Lower lobe of right lung (tissue), 2 donors: Measurements from ENCODE around the gene SAMD1. TPM values are rescaled to one million over a fixed set of nuclear protein-coding genes. Genes with fewer than 3 reads are reported as not detected.
A peak's percentile ranks its signal among the peaks of the same experiment; 100 is the strongest.

Source experiments
- ATAC-seq, 2 donors: fragments of 200-7000 bp; cut with Tn5 transposase; one replicate each; pipeline ENCODE4 v1.9.1; 2020 to 2022; ENCODE audit warnings: mild to moderate bottlenecking in 2 of 2, moderate library complexity in 2 of 2
- DNase-seq: peaks from one replicate; pipeline ENCODE4 v3.0.0-alpha.2; 2020
- H3K27ac ChIP-seq: fragments of 200-600 bp; one replicate; pipeline ENCODE4 v1.8.0; 2022
- H3K27me3 ChIP-seq: fragments of 200-600 bp; one replicate; pipeline ENCODE4 v1.8.0; 2022; ENCODE audit warnings: low read depth
- H3K36me3 ChIP-seq: fragments of 200-600 bp; one replicate; pipeline ENCODE4 v1.8.0; 2022; ENCODE audit warnings: mild to moderate bottlenecking
- H3K4me1 ChIP-seq: fragments of 200-600 bp; one replicate; pipeline ENCODE4 v1.8.0; 2022
- H3K4me3 ChIP-seq: fragments of 200-600 bp; one replicate; pipeline ENCODE4 v1.8.0; 2022; ENCODE audit warnings: mild to moderate bottlenecking
- H3K9me3 ChIP-seq: fragments of 200-600 bp; one replicate; pipeline ENCODE4 v1.8.0; 2022
- intact Hi-C: fragments of 100-400 bp; cut with DNase I; formaldehyde crosslinking; loops from one replicate; pipeline ENCODE4 v1.11.0; 2022
- total RNA-seq: library from RNA; stranded (reverse); fragmentation: NEBNext Ultra II Directional; extraction: Animal tissue kit (Norgen Biotek cat#: 25700); gene quantifications from one replicate; pipeline ENCODE4 v1.2.1, GENCODE V29; 2021
- TF ChIP-seq, protein P1 (sequence below): fragments of 200-600 bp; IDR thresholded peaks from one replicate; pipeline ENCODE4 v1.8.0; 2022; ENCODE audit warnings: antibody characterized with exemption, mild to moderate bottlenecking
- donor health status: DM: no; HTN: yes; CAD: no; lungs with severe emphysema.

Gene SAMD1
- total RNA-seq, 1 donor from 2014 or later = 51.4 TPM

DNA sequence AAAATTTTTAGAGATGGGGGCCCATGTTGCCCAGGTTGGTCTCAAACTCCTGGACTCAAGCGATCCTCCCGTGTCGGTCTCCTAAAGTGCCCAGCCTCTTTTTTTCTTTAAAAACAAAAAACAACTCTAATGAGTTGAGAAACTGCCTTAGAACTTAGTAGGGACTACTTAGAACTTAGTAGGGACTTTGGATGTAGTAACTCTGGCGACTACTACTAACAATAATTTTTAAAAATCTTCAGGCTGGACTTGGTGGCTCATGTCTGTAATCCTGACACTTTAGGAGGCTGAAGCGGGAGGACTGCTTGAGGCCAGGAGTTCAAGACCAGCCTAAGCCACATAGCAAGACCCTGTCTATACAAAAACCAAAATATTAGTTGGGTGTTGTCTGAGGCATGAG, 4.5 kb downstream of the SAMD1 start:
- intact Hi-C loops = no loop called here
- TF ChIP-seq, protein P1, sequence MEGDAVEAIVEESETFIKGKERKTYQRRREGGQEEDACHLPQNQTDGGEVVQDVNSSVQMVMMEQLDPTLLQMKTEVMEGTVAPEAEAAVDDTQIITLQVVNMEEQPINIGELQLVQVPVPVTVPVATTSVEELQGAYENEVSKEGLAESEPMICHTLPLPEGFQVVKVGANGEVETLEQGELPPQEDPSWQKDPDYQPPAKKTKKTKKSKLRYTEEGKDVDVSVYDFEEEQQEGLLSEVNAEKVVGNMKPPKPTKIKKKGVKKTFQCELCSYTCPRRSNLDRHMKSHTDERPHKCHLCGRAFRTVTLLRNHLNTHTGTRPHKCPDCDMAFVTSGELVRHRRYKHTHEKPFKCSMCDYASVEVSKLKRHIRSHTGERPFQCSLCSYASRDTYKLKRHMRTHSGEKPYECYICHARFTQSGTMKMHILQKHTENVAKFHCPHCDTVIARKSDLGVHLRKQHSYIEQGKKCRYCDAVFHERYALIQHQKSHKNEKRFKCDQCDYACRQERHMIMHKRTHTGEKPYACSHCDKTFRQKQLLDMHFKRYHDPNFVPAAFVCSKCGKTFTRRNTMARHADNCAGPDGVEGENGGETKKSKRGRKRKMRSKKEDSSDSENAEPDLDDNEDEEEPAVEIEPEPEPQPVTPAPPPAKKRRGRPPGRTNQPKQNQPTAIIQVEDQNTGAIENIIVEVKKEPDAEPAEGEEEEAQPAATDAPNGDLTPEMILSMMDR = no peak

DNA sequence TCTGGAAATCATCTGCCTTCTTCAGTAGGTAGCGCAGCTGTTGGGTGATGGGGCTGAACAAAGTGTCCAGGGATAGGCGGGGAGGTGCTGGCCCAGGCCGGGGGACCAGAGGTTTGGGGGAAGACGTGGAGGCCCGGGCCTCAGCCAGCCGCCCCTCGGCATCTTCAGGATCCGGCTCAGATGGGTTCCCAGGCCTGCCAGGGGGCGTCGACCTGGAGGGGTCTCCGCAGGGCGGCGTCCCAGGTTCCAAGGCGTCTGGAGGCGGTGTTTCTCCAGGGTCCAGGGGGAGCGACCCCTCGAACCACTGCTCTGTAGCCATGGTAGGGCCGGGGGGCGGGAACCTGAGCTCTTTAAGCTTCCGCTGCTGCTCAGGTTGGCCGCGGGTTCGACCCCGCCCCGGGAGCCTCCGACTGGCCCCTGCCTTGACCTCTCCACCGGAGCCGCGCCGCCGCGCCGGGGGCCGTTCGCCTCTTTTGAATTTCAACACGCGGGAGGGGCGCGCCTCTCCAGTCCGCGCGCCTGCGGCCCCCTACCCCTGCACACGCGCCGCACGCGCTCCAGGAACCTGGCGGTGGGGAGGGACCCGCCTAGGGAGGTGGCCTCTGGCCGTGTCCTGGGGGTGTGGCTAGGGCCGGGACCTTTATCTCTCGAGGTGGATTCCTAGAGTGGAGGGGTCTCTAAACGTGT, 5.1 kb downstream of the SAMD1 start, which contains the start of gene C19orf67:
Gene C19orf67, minus strand, starts transcription at position 475 of the 687 bp plus-strand sequence. Its CDS starts 156 bp downstream, at position 319.
- H3K27me3 ChIP-seq = no peaks in the 10 kb centered on the region
- H3K4me1 ChIP-seq = peaks cover 25% of the 10 kb centered on the region
- no peak for ATAC-seq
- H3K36me3 ChIP-seq = peaks cover 13% of the 10 kb centered on the region
- H3K27ac ChIP-seq = no peak within 1 kb of the TSS
- intact Hi-C loops = no loop called here
- no peaks in the 10 kb centered on the region for H3K9me3 ChIP-seq
- TF ChIP-seq, protein P1 = no peak
- DNase-seq = no peak
- H3K4me3 ChIP-seq = no peak within 1 kb of the TSS

More for the DNA sequence above, 4.5 kb downstream of the SAMD1 start:
- H3K4me3 ChIP-seq = no peak overlapping the region
- DNase-seq (no peak), ATAC-seq (no peak)
- H3K4me1 ChIP-seq = peaks cover 22% of the 10 kb centered on the region
- H3K27ac ChIP-seq = no peak overlapping the region
- no peaks in the 10 kb centered on the region for H3K27me3 ChIP-seq
- H3K9me3 ChIP-seq = no peaks in the 10 kb centered on the region
- H3K36me3 ChIP-seq = peaks cover 13% of the 10 kb centered on the region

DNA sequence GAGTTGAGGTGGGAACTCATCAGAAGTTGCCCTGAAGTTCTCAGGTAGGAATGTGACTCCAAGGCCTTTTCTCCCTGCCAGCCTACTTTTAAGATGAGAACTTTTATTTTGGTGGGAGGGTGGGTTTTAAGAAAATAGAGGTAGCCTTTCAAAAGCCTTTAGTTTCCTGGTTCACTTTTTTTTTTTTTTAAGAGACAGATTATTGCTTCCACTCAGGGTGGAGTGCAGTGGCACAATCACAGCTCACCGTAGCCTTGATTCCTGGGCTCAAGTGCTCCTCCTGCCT, 7.9 kb downstream of the SAMD1 start:
- ATAC-seq = no peak
- intact Hi-C loops = no loop called here

DNA sequence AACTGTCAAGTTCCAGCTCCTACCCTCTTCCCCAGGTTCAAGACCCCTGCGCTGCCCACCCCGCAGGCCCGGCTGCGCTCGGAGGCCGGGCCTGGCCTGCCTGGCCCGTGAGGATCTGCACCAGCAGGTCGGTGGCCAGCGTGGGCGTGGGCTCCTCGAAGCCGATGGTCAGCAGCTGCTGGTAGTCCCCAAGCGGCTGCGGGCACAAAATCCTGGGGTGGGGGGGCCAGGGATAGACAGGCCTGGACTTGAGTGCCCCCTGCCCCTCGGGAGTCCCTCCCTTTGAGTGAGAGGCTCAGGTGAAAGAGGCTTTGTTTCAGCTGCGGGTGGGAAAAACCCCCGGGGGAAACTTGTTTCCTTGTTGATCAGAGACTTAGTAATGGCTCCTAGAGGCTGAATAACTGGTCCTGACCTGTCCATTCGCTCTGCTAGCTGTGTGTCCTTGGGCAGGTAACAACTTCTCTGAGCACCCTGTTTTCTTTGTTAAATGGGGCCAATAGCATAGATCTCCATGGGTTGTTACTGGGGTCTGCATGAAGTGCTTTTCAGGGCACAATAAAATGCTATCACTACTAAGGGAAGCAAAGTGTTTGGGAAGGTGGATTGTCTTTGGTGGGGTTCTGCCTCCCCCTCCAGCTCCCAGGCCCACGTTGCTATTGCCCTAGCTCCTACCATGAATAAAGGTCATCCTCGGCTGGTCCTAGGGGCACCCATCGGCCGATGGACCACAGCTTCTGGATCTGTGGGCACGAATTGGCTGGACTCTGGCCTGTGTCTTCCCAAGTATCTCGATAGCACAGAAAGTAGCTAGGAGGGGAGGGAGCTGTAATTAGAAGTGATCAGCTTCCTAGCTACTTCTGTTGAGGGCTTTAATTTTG, 8.5 kb downstream of the SAMD1 start:
- peak overlapping the region; percentile 91 for H3K27ac ChIP-seq
- no peaks in the 10 kb centered on the region for H3K9me3 ChIP-seq
- intact Hi-C loops = no loop called here
- peaks cover 24% of the 10 kb centered on the region for H3K4me1 ChIP-seq
- TF ChIP-seq, protein P1 = no peak
- H3K36me3 ChIP-seq = no peaks in the 10 kb centered on the region
- H3K4me3 ChIP-seq = peak overlapping the region; percentile 75
- DNase-seq (peak; percentile 83), ATAC-seq (peak; percentile 53 to 54)
- H3K27me3 ChIP-seq = no peaks in the 10 kb centered on the region

More for the DNA sequence above, 7.9 kb downstream of the SAMD1 start:
- TF ChIP-seq, protein P1 = no peak
- H3K9me3 ChIP-seq = no peaks in the 10 kb centered on the region
- H3K27me3 ChIP-seq = no peaks in the 10 kb centered on the region
- H3K4me3 ChIP-seq = no peak overlapping the region
- H3K27ac ChIP-seq = no peak overlapping the region
- no peaks in the 10 kb centered on the region for H3K36me3 ChIP-seq
- H3K4me1 ChIP-seq = peaks cover 24% of the 10 kb centered on the region
- no peak for DNase-seq

DNA sequence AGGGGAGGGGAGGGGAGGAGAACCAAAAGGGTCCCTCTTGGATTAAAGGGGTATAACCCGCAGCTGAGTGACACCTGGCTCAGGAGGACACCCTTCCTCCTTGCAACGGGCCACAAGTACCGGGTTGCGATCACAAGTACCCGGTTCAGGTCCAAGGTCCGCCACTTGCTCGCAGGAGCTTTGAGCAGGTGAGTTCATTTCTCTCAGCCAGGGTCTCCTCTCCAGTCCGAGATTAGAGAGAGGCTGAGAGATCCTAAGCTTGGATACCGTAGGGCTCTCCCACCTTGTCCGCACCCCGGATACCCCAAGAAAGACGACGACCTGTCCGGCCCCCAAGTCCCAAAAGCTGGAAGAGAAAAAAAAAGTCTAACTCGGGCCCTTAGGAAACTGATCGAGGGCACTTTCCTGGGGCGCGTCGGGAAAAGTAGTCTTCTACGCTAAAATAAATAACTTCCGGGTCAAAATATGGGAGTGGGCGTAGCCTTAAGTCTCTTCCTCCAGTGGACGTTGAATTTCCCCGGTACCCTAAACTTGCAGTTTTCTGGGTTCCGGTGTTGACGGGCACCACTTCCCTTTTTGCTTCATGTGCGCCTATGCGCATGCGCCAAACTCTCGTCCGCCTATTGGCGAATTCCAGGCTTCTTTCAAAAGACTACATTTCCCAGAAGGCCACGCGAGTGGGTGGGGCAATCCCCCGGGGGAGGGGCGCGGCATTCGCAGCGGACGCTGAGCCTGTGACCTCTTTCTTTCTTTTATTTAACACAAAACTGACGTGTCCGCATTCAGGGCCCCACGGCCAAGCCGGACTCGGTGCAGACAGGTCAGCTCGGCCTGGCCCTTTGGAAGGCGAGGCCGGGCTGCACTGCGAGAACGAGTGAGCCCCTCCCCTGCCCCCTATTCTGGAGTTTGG, 9.4 kb downstream of the SAMD1 start:
- Histone ChIP-seq H3K9me3 (no peaks in the 10 kb centered on the region), H3K27ac (peak overlapping the region; percentile 91), H3K4me3 (peak overlapping the region; percentile 75), H3K27me3 (no peaks in the 10 kb centered on the region), H3K36me3 (no peaks in the 10 kb centered on the region), H3K4me1 (peaks cover 24% of the 10 kb centered on the region)
- DNase-seq = peak; percentile 98
- intact Hi-C loops = no loop called here
- TF ChIP-seq, protein P1 = no peak
- peak; percentile 96 to 97 for ATAC-seq
